A673 (cell line): ENCODE measurements around the gene IRF6. TPM values are rescaled to one million over a fixed set of nuclear protein-coding genes. Genes with fewer than 3 reads are reported as not detected.
A peak's percentile ranks its signal among the peaks of the same experiment; 100 is the strongest.

Source experiments
- BruUV-seq: library from RNA; stranded (reverse); fragments of 400-500 nt; replicated peaks from 2 replicates; lab custom pipeline; 2021; lab: Mats Ljungman, UMichigan
- CTCF ChIA-PET: fragments of 300-600 bp; sonication (Branson Sonifier 250); formaldehyde crosslinking; loops from one replicate; lab custom pipeline; 2022; ENCODE audit warnings: antibody characterized with exemption; lab: Charles Lee
- POLR2A ChIA-PET: fragments of 300-600 bp; sonication (Branson Sonifier 250); formaldehyde crosslinking; loops from one replicate; lab custom pipeline; 2022; ENCODE audit warnings: antibody characterized with exemption; ENCODE audit not compliant: low non-redundant PET; lab: Charles Lee
- DNase-seq: peaks from one replicate; pipeline ENCODE4 v3.0.0-alpha.2; 2015; ENCODE audit warnings: low spot score
- H3K27ac ChIP-seq: fragments of 200-600 bp; sonication (generic); 2 replicates; pipeline ENCODE4 v1.5.1; 2016; ENCODE audit warnings: mixed run types, low read depth, mild to moderate bottlenecking, mixed read lengths, antibody characterized with exemption, low read length; ENCODE audit not compliant: poor library complexity, severe bottlenecking
- H3K27me3 ChIP-seq: fragments of 200-600 bp; sonication (generic); replicated peaks from 2 replicates; pipeline ENCODE4 v1.6.1; 2017; ENCODE audit warnings: mixed run types, low read depth, mild to moderate bottlenecking, mixed read lengths, antibody characterized with exemption, low read length; ENCODE audit not compliant: insufficient read depth, poor library complexity
- H3K36me3 ChIP-seq: fragments of 200-600 bp; sonication (generic); 2 replicates; pipeline ENCODE4 v1.6.1; 2016; ENCODE audit warnings: mixed run types, mild to moderate bottlenecking, mixed read lengths, antibody characterized with exemption, low read length; ENCODE audit not compliant: insufficient read depth, poor library complexity, severe bottlenecking
- H3K4me1 ChIP-seq: fragments of 200-600 bp; sonication (generic); 2 replicates; pipeline ENCODE4 v1.6.1; 2017; ENCODE audit warnings: mixed run types, mild to moderate bottlenecking, mixed read lengths, antibody characterized with exemption, low read length; ENCODE audit not compliant: insufficient read depth, poor library complexity, severe bottlenecking
- H3K4me3 ChIP-seq: fragments of 200-600 bp; sonication (generic); 2 replicates; pipeline ENCODE4 v1.5.1; 2016; ENCODE audit warnings: low read depth, mixed run types, mild to moderate bottlenecking, mixed read lengths, low read length; ENCODE audit not compliant: poor library complexity, severe bottlenecking
- H3K9me3 ChIP-seq: fragments of 200-600 bp; sonication (generic); 2 replicates; pipeline ENCODE4 v1.6.1; 2016; ENCODE audit warnings: mixed run types, low read depth, mild to moderate bottlenecking, mixed read lengths, antibody characterized with exemption, low read length; ENCODE audit not compliant: poor library complexity, severe bottlenecking
- EZH2 ChIP-seq: fragments of 200-600 bp; sonication (generic); IDR thresholded peaks from 2 replicates; pipeline ENCODE4 v1.6.1; 2017; ENCODE audit warnings: borderline replicate concordance, low read depth, mild to moderate bottlenecking, mixed read lengths, antibody characterized with exemption, low read length; ENCODE audit not compliant: poor library complexity, severe bottlenecking
- intact Hi-C: fragments of 100-400 bp; cut with micrococcal nuclease; formaldehyde crosslinking; loops from one replicate; pipeline ENCODE4 v1.10.0; 2022; ENCODE audit not compliant: unreplicated experiment
- total RNA-seq: library from RNA; stranded (reverse); gene quantifications from 2 replicates; pipeline ENCODE4 v1.2.3, GENCODE V29; 2021
- TF ChIP-seq, protein P1 (sequence below): fragments of 300-800, 200-600 bp; sonication (generic); conservative IDR thresholded peaks from 2 replicates; pipeline ENCODE4 v1.5.1; 2017; ENCODE audit warnings: low read depth, mild to moderate bottlenecking, antibody characterized with exemption, low read length, moderate library complexity, mixed read lengths

IRF6 gene
- total RNA-seq, 1 experiment from 2014 or later: 0.17 TPM

DNA sequence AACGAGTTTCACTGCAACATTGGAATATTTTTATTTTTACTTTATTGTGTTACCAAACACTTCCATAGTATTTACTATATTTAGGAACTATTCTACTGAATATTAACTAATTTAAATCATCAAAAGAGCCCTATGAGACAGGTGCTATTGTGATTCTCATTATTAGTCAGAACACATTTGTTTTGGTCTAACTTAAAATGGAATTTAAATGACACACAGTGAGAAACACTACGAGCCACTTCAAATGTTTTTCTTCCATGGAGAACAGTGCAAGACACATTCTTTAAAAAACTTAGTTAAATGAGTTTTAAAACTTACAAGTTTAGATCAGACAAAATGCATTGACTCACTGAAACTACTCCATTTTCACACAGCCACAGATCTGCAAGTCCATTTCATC is 56.7 kb downstream of the IRF6 start:
- POLR2A ChIA-PET: no interaction called here
- H3K9me3 ChIP-seq: no peaks in the 10 kb centered on the region
- no peaks in the 10 kb centered on the region for H3K36me3 ChIP-seq
- CTCF ChIA-PET: interaction anchor here (0.6 kb wide), 1 partner anchor 122 kb away, joined by 3 read pairs; no protein-coding TSS in a partner anchor
- H3K27ac ChIP-seq: no peak overlapping the region
- intact Hi-C loops: loop anchor here (5.0 kb wide), 1 partner anchor 172 kb away; no protein-coding TSS in a partner anchor
- no peak for DNase-seq
- H3K4me3 ChIP-seq: no peak overlapping the region
- H3K4me1 ChIP-seq: no peaks in the 10 kb centered on the region
- TF ChIP-seq EZH2: no peak
- TF ChIP-seq, protein P1, sequence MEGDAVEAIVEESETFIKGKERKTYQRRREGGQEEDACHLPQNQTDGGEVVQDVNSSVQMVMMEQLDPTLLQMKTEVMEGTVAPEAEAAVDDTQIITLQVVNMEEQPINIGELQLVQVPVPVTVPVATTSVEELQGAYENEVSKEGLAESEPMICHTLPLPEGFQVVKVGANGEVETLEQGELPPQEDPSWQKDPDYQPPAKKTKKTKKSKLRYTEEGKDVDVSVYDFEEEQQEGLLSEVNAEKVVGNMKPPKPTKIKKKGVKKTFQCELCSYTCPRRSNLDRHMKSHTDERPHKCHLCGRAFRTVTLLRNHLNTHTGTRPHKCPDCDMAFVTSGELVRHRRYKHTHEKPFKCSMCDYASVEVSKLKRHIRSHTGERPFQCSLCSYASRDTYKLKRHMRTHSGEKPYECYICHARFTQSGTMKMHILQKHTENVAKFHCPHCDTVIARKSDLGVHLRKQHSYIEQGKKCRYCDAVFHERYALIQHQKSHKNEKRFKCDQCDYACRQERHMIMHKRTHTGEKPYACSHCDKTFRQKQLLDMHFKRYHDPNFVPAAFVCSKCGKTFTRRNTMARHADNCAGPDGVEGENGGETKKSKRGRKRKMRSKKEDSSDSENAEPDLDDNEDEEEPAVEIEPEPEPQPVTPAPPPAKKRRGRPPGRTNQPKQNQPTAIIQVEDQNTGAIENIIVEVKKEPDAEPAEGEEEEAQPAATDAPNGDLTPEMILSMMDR: no peak
- H3K27me3 ChIP-seq: no peaks in the 10 kb centered on the region
- no TSS peak for BruUV-seq

DNA sequence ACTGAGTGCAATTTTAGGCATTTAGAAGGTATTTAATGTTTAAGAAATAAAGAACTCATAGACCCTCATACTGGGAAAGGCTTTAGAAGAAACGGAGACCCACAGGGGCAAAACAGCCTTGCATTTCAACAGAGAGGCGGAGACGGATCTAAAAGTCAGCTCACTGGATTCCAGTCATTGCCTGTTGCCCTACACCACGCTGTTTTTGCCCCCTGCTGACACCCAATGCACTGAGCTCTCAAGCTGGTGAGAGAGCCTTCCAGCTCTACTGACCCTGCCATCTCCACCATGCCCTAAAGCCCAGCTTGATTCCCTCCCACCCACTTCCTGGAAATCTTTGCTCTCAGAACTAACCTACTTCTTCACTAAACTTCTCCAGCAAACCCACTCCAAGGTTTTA is 57.3 kb downstream of the IRF6 start:
- H3K36me3 ChIP-seq: no peaks in the 10 kb centered on the region
- no TSS peak for BruUV-seq
- H3K4me1 ChIP-seq: no peaks in the 10 kb centered on the region
- CTCF ChIA-PET: no interaction called here
- no peaks in the 10 kb centered on the region for H3K27me3 ChIP-seq
- intact Hi-C loops: loop anchor here (5.0 kb wide), 1 partner anchor 171 kb away; no protein-coding TSS in a partner anchor
- no peak overlapping the region for H3K4me3 ChIP-seq
- TF ChIP-seq, protein P1: no peak
- no peak for TF ChIP-seq EZH2
- H3K9me3 ChIP-seq: no peaks in the 10 kb centered on the region
- H3K27ac ChIP-seq: no peak overlapping the region
- DNase-seq: peak; percentile 54
- POLR2A ChIA-PET: no interaction called here

DNA sequence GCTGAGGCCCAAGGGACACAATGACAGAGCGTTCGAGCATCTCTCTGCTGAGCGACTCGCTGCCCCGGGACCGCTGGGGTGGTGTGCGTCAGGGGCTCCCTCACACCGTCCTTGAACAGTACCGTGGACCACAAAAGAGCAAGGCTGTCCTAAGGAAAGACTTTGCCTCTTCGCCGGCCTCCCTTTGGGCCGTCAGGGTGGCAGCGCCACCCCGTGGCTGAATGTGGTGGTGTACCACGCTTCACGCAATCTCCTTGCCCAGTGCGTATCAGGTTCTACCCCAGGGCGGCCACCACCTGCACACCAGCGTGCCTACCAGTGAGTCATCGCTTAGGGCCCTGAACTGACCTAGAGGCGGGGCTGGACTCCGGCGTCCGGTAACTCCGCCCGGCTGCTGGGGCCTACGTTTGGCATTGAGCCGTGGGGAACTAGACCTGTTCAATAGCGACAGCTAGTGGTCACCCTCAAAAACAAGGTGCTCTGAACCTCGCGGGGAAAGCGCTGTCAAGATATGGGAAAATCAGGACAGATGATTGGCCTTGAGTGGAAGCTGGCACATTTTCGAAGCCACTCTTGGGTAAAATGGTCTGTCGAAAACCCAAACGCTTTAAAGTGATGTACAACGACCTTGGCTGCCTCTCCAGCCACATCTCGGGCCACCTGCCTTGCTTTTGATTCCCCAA is 58.2 kb downstream of the IRF6 start:
- intact Hi-C loops: loop anchor here (5.0 kb wide), 1 partner anchor 170 kb away; no protein-coding TSS in a partner anchor
- H3K4me3 ChIP-seq: peak overlapping the region; percentile 34
- ChIA-PET POLR2A (no interaction called here), CTCF (interaction anchor here (1.0 kb wide), 1 partner anchor 178 kb away, joined by 5 read pairs; no protein-coding TSS in a partner anchor)
- H3K27me3 ChIP-seq: no peaks in the 10 kb centered on the region
- no TSS peak for BruUV-seq
- no peak overlapping the region for H3K27ac ChIP-seq
- H3K9me3 ChIP-seq: no peaks in the 10 kb centered on the region
- no peaks in the 10 kb centered on the region for H3K4me1 ChIP-seq
- TF ChIP-seq EZH2: no peak
- TF ChIP-seq, protein P1: peak; percentile 96
- no peaks in the 10 kb centered on the region for H3K36me3 ChIP-seq
- DNase-seq: peak; percentile 72
